Measurements from ENCODE around the gene CENPC.
"Not testable (repeated sequence)": the region's sequence is repeated elsewhere in the genome, so short reads cannot be mapped to it uniquely, and the experiment has no call there.

Gene CENPC

GRCh38 chr4:67465032-67465762, 80.1 kb downstream of the CENPC start:
- no peak for DNase-seq

- no peak for DNase-seq
These were observed 84.7 kb downstream of the CENPC start for GRCh38 chr4:67460574-67460973.

- DNase-seq: no peak
These were observed 86.1 kb downstream of the CENPC start for GRCh38 chr4:67459164-67459563.

- no peak for DNase-seq
These were observed 88.6 kb downstream of the CENPC start for GRCh38 chr4:67456577-67457196.

GRCh38 chr4:67452846-67453205, 92.5 kb downstream of the CENPC start:
- DNase-seq: not testable (repeated sequence)

GRCh38 chr4:67452100-67452845, 93.0 kb downstream of the CENPC start:
- DNase-seq: no peak

- no peak for DNase-seq
These were observed 93.8 kb downstream of the CENPC start for GRCh38 chr4:67451464-67451863.

GRCh38 chr4:67448621-67449020, 96.7 kb downstream of the CENPC start:
- DNase-seq: no peak

- DNase-seq: no peak
These were observed 97.4 kb downstream of the CENPC start for GRCh38 chr4:67447873-67448272.

- DNase-seq: no peak
These were observed 98.5 kb downstream of the CENPC start for GRCh38 chr4:67446811-67447210.

GRCh38 chr4:67445881-67446280, 99.4 kb downstream of the CENPC start:
- DNase-seq: not testable (repeated sequence)

GRCh38 chr4:67438975-67439374, 106.3 kb downstream of the CENPC start:
- DNase-seq: no peak

GRCh38 chr4:67437974-67438713, 107.2 kb downstream of the CENPC start:
- DNase-seq: no peak

GRCh38 chr4:67436742-67437141, 108.6 kb downstream of the CENPC start:
- DNase-seq: no peak

GRCh38 chr4:67430989-67431388, 114.3 kb downstream of the CENPC start:
- no peak for DNase-seq

GRCh38 chr4:67428819-67429218, 116.5 kb downstream of the CENPC start:
- DNase-seq: no peak

Data from activated effector memory CD4-positive, alpha-beta T cell treated with Interleukin-2 at 50 U/mL for 16 hours (primary cell).